Cardiac fibroblast (primary cell): ENCODE measurements around the gene RSPO3.
"Not testable (repeated sequence)": the region's sequence is repeated elsewhere in the genome, so short reads cannot be mapped to it uniquely, and the experiment has no call there.

Experiments used
- DNase-seq, 2 donors: peaks; one replicate each; pipeline versions ENCODE4 v3.0.0 to v3.0.0-alpha.2; 2010; ENCODE audit warnings: low read depth in 2 of 2
- H3K4me3 ChIP-seq, 2 donors: replicated peaks in 1 of 2; 1 replicate in 1 of 2; 2 replicates in 1 of 2; pipeline ENCODE4 v1.5.1; 2011; ENCODE audit warnings: low read depth in 2 of 2, low read length in 2 of 2, mild to moderate bottlenecking in 2 of 2, moderate library complexity in 1 of 2
- CTCF ChIP-seq: IDR thresholded peaks from one replicate; pipeline ENCODE4 v1.5.1; 2011; ENCODE audit warnings: low read depth, mild to moderate bottlenecking, low read length, inconsistent platforms

The RSPO3 gene

GRCh38 chr6:127204281-127204680 lies 85.8 kb downstream of the RSPO3 start:
- no peak for TF ChIP-seq CTCF
- H3K4me3 ChIP-seq, result no peak overlapping the region
- no peak for DNase-seq

- no peak overlapping the region for H3K4me3 ChIP-seq
- no peak for TF ChIP-seq CTCF
- DNase-seq, result no peak
Observed at GRCh38 chr6:127205036-127205435, 86.6 kb downstream of the RSPO3 start.

- no peak overlapping the region for H3K4me3 ChIP-seq
- DNase-seq, result peak in 1 of 2 donors; percentile 38
- TF ChIP-seq CTCF, result no peak
Observed at GRCh38 chr6:127206531-127207095, 88.1 kb downstream of the RSPO3 start.

- TF ChIP-seq CTCF, result no peak
- peak; percentile 48 to 76 for DNase-seq
- no peak overlapping the region for H3K4me3 ChIP-seq
Observed at GRCh38 chr6:127207591-127208120, 89.2 kb downstream of the RSPO3 start.

- no peak for DNase-seq
- H3K4me3 ChIP-seq, result no peak overlapping the region
- no peak for TF ChIP-seq CTCF
Observed at GRCh38 chr6:127210725-127211124, 92.3 kb downstream of the RSPO3 start.

GRCh38 chr6:127212376-127212775 lies 93.9 kb downstream of the RSPO3 start:
- no peak for DNase-seq
- no peak for TF ChIP-seq CTCF
- no peak overlapping the region for H3K4me3 ChIP-seq

- DNase-seq, H3K4me3 ChIP-seq: not testable (repeated sequence)
Observed at GRCh38 chr6:127214032-127214431, 95.6 kb downstream of the RSPO3 start.

- not testable (repeated sequence) for DNase-seq, H3K4me3 ChIP-seq
Observed at GRCh38 chr6:127214531-127214930, 96.1 kb downstream of the RSPO3 start.
